Measurements from ENCODE around the gene RIMS4. TPM values are rescaled to one million over a fixed set of nuclear protein-coding genes. Genes with fewer than 3 reads are reported as not detected.

Gene RIMS4
- total and polyA plus RNA-seq, 9 of the 15 experiments (the other 6 are each of a cell fraction or from before 2014, with no cell fraction given) = 0.04 TPM; not detected in 8

DNA sequence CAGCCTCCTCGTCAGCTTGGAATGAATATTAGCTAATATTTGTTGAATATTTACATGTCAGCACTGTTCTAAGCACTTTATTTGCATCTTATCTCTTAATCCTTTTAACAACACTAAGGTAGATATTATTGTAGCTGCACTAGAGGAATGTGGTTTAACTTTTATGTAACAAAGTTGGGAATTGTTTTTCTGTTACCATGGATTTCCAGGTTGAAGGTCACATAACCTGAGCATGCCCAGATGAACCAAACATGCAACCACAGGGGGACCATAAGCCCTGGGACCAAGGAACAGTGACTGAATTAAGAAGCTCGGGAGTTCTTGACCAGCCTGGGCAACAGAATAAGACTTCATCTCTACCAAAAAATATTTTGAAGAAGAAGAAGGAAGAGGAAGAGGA is 46.1 kb upstream of the RIMS4 start:
- Histone ChIP-seq H3K9me3 (replicated peaks; ENCODE audit: control insufficient read depth, insufficient read depth, low read depth, low read length) (no peaks in the 10 kb centered on the region), H3K79me2 (ENCODE audit: control insufficient read depth, insufficient read depth, low read length) (no peaks in the 10 kb centered on the region), H3K4me3 (no peak overlapping the region), H4K20me1 (replicated peaks; ENCODE audit: control insufficient read depth, insufficient read depth, low read length) (no peaks in the 10 kb centered on the region), H3K9ac (ENCODE audit: insufficient read depth in 1 of 2, low read depth in 2 of 2, low read length in 2 of 2) (no peak overlapping the region), H3K36me3 (ENCODE audit: control insufficient read depth, insufficient read depth, low read length) (no peaks in the 10 kb centered on the region), H3K4me2 (ENCODE audit: insufficient read depth, low read length) (no peak overlapping the region), H3K4me1 (replicated peaks in 1 of 2; ENCODE audit: control insufficient read depth in 2 of 2, insufficient read depth in 2 of 2, low read length in 2 of 2) (no peaks in the 10 kb centered on the region; a peak in 1 of 5 replicates), H2AFZ (ENCODE audit: low read depth, low read length) (no peak overlapping the region), H3K9me1 (ENCODE audit: control insufficient read depth, insufficient read depth, low read length) (no peaks in the 10 kb centered on the region), H3K27ac (ENCODE audit: extremely low read depth, low read depth, low read length) (no peak overlapping the region; the same call in 2 of the 3 replicates), H3K27me3 (ENCODE audit: control insufficient read depth in 2 of 2, insufficient read depth in 2 of 2, low read length in 2 of 2) (peaks cover 4 to 5% of the 10 kb centered on the region in 2 experiments; a peak in 3 of 5 replicates)
- TF ChIP-seq TFE3 (CRISPR knock-in tag; IDR thresholded peaks at IDR 0.05) (no peak), HOXB6 (CRISPR knock-in tag; IDR thresholded peaks at IDR 0.05; ENCODE audit: borderline replicate concordance) (no peak), NR2C1 (IDR thresholded peaks at IDR 0.05) (peak; percentile 33), NR2C1 (tag; IDR thresholded peaks at IDR 0.05) (peak; percentile 48), SREBF2 (CRISPR knock-in tag; IDR thresholded peaks at IDR 0.05) (no peak), TRIM28 (IDR thresholded peaks at IDR 0.05) (no peak), NBN (IDR thresholded peaks at IDR 0.05; ENCODE audit: low read depth) (no peak), ZNF79 (CRISPR knock-in tag; IDR thresholded peaks at IDR 0.05; ENCODE audit: low read depth) (no peak), FOXM1 (IDR thresholded peaks at IDR 0.05; ENCODE audit: low read depth) (no peak), FOXM1 (CRISPR knock-in tag; IDR thresholded peaks at IDR 0.05; ENCODE audit: low read depth) (no peak), RFX1 (IDR thresholded peaks at IDR 0.05) (0 out of 2 replicates have a peak, but pooled peaks have one; percentile 7), NRF1 (conservative IDR thresholded peaks at IDR 0.05 in 1 of 2, IDR thresholded peaks at IDR 0.05 in 1 of 2) (peak; percentile 63 to 71), ZNF668 (CRISPR knock-in tag; IDR thresholded peaks at IDR 0.05) (no peak), IRF9 (tag; IDR thresholded peaks at IDR 0.05) (no peak), NR2C2 (CRISPR knock-in tag; IDR thresholded peaks at IDR 0.05) (no peak), NR2C2 (tag; IDR thresholded peaks at IDR 0.05) (peak; percentile 19; the same call in 1 of the 2 replicates), ILF3 (IDR thresholded peaks at IDR 0.05; ENCODE audit: borderline replicate concordance) (no peak)
- TF ChIP-seq, protein P1, sequence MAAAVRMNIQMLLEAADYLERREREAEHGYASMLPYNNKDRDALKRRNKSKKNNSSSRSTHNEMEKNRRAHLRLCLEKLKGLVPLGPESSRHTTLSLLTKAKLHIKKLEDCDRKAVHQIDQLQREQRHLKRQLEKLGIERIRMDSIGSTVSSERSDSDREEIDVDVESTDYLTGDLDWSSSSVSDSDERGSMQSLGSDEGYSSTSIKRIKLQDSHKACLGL (CRISPR knock-in tag; IDR thresholded peaks at IDR 0.05; ENCODE audit: borderline replicate concordance, poor library complexity, severe bottlenecking) = no peak
- ATAC-seq (no peak), DNase-seq (ENCODE audit: extremely low read depth in 1 of 4, low spot score in 3 of 4) (no peak), FAIRE-seq (no peak)
- WGBS (ENCODE audit: insufficient coverage, low coverage, missing lambda C conversion rate) = 34% methylated on average over 2 of the region's 2 CpGs
- ChIA-PET CTCF (ENCODE audit: low intra/inter-chr PET ratio) (no interaction called here), POLR2A (interaction anchor here (0.7 kb wide), 1 partner anchor 43 kb away, joined by 3 read pairs; no protein-coding TSS in a partner anchor)
- in situ Hi-C loops (cut with MboI) = no loop called here
- intact Hi-C loops (cut with micrococcal nuclease) = no loop called here
- no TSS peak for BruUV-seq (replicated peaks)
